ENCODE measurements around the gene TRIM7. TPM values are rescaled to one million over a fixed set of nuclear protein-coding genes. Genes with fewer than 3 reads are reported as not detected.
A peak's percentile ranks its signal among the peaks of the same experiment; 100 is the strongest.

TRIM7 gene
- polyA plus RNA-seq, 1 experiment, result 3.2 TPM

DNA sequence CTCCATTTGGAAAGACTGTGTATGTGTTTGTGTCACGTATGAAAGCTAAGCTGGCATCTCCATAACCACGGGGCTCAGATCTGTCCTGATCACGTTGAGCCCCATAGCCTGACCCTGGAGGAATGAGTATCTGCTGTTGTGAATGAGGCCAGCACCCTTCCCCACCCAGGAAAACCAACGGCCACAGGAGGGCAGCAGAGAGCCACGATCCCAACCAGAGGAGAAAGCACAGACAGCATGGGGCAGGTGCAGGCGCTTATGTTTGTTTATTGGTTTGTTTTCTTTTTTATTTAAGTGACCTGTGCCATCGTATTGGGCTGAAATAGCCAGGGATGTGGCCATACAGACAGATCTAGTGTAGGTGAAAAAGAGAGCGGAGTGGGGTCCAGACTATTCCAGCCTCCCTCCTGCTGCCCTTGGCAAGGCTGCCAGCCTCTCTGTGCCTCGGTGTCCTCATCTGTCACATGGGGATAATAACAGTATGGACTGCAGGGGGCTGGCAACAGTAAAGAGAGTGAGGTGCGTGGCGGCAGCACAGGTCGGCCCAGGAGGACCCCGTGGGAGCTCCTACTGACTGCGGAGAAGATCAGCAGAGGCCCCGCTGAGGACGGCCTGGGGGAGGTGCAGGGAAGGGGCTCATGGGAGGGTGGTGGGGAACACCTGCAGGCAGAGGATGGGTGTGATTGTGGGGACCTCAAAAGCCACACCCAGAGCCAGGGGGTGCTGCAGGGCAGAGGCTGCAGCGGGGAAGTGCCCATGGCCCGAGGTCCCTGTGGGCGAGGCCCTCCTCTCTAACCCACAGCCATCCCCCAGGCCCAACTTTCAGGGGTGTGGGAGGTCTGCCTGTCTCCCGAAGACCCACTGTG lies 45.5 kb downstream of the TRIM7 start:
- DNase-seq (ENCODE audit: low read depth), result no peak
- ChIA-PET POLR2A (no interaction called here), CTCF (interaction anchor here (0.8 to 2.3 kb wide), 9 partner anchors 8 to 47 kb away, joined by 3 to 6 read pairs (median 4); no protein-coding TSS in a partner anchor)
- Histone ChIP-seq H3K27me3 (ENCODE audit: control insufficient read depth, insufficient read depth, low read length) (peaks cover 2% of the 10 kb centered on the region; the same call in 1 of the 2 replicates), H3K4me3 (ENCODE audit: low read depth, low read length) (no peak overlapping the region), H3K36me3 (ENCODE audit: control insufficient read depth, insufficient read depth, low read length) (no peaks in the 10 kb centered on the region)
- peak; percentile 90 for TF ChIP-seq CTCF (IDR thresholded peaks at IDR 0.05; ENCODE audit: insufficient read depth, low read depth, low read length)

GRCh38 chr5:181158869-181159268 lies 46.1 kb downstream of the TRIM7 start:
- ChIA-PET CTCF (interaction anchor here (0.8 to 2.3 kb wide), 3 partner anchors 11 to 25 kb away, joined by 4 to 6 read pairs (median 4); no protein-coding TSS in a partner anchor), POLR2A (no interaction called here)
- Histone ChIP-seq H3K36me3 (ENCODE audit: control insufficient read depth, insufficient read depth, low read length) (no peaks in the 10 kb centered on the region), H3K4me3 (ENCODE audit: low read depth, low read length) (no peak overlapping the region), H3K27me3 (ENCODE audit: control insufficient read depth, insufficient read depth, low read length) (peaks cover 2% of the 10 kb centered on the region; the same call in 1 of the 2 replicates)
- no peak for TF ChIP-seq CTCF (IDR thresholded peaks at IDR 0.05; ENCODE audit: insufficient read depth, low read depth, low read length)
- DNase-seq (ENCODE audit: low read depth), result no peak

- Histone ChIP-seq H3K4me3 (ENCODE audit: low read depth, low read length) (no peak overlapping the region), H3K27me3 (ENCODE audit: control insufficient read depth, insufficient read depth, low read length) (peaks cover 2% of the 10 kb centered on the region; the same call in 1 of the 2 replicates), H3K36me3 (ENCODE audit: control insufficient read depth, insufficient read depth, low read length) (no peaks in the 10 kb centered on the region)
- ChIA-PET CTCF (interaction anchor here (1.0 to 1.5 kb wide), 2 partner anchors 14 to 373 kb away, joined by 3 to 4 read pairs; no protein-coding TSS in a partner anchor), POLR2A (no interaction called here)
- DNase-seq (ENCODE audit: low read depth), result no peak
- TF ChIP-seq CTCF (IDR thresholded peaks at IDR 0.05; ENCODE audit: insufficient read depth, low read depth, low read length), result no peak
Measured at GRCh38 chr5:181156758-181157157, 48.2 kb downstream of the TRIM7 start.

DNA sequence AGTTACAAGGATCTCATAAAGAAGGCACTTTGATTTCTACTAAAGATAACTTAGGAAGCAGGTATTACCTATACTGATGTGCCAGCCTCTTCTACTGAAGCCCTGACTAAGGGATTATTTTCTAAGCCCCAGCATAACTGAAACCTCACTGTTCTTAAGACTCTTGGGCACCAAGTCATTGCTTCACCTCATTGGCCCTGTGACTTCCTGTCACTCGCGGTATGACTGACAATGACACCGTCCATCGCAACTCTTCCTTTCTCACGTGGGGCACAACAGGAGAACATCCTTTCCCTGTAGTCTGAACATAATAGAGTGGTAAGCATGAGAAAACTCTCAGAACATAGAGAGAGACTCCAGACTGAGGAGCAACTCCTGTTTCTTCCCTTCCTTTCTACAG lies 51.2 kb downstream of the TRIM7 start:
- no peak for DNase-seq (ENCODE audit: low read depth)
- TF ChIP-seq CTCF (IDR thresholded peaks at IDR 0.05; ENCODE audit: insufficient read depth, low read depth, low read length), result no peak
- Histone ChIP-seq H3K4me3 (ENCODE audit: low read depth, low read length) (no peak overlapping the region), H3K36me3 (ENCODE audit: control insufficient read depth, insufficient read depth, low read length) (no peaks in the 10 kb centered on the region), H3K27me3 (ENCODE audit: control insufficient read depth, insufficient read depth, low read length) (peaks cover 3% of the 10 kb centered on the region)
- CTCF ChIA-PET, result no interaction called here
- POLR2A ChIA-PET, result no interaction called here

DNA sequence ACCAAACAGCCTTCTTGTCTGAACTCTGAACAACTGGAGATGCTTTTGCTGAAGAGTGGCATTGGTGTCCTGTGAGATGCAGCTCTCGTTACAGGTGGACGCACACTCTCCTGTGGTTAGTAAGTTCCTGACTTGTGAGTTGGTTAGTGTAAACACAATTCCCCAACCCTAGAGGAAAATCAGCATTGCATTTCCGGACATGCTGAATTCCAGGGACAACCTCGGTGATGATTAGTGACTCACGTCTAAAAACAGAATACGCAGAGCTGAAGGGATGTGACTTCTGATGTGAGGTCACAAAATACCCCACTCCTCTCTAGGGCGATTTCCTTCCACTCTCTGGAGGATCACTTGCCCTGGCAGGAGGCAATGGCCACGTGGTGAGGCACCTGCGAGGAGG lies 52.6 kb downstream of the TRIM7 start:
- POLR2A ChIA-PET, result no interaction called here
- no peak overlapping the region for H3K4me3 ChIP-seq (ENCODE audit: low read depth, low read length)
- H3K27me3 ChIP-seq (ENCODE audit: control insufficient read depth, insufficient read depth, low read length), result peaks cover 3% of the 10 kb centered on the region
- no peak for TF ChIP-seq CTCF (IDR thresholded peaks at IDR 0.05; ENCODE audit: insufficient read depth, low read depth, low read length)
- no peaks in the 10 kb centered on the region for H3K36me3 ChIP-seq (ENCODE audit: control insufficient read depth, insufficient read depth, low read length)
- DNase-seq (ENCODE audit: low read depth), result no peak
- CTCF ChIA-PET, result interaction anchor here (1.1 kb wide), 1 partner anchor 8 kb away, joined by 6 read pairs; no protein-coding TSS in a partner anchor

All from BJ (cell line).